ENCODE data around the gene GRM5.
"Not testable (repeated sequence)": the region's sequence is repeated elsewhere in the genome, so short reads cannot be mapped to it uniquely, and the experiment has no call there.

Gene GRM5

GRCh38 chr11:89021339-89021738, 44.4 kb downstream of the GRM5 start:
- H3K27ac ChIP-seq, result no peak overlapping the region
- TF ChIP-seq CTCF (conservative IDR thresholded peaks at IDR 0.05), result no peak

GRCh38 chr11:89019827-89020547, 45.8 kb downstream of the GRM5 start:
- H3K27ac ChIP-seq, result not testable (repeated sequence)

- H3K27ac ChIP-seq, result no peak overlapping the region
- TF ChIP-seq CTCF (conservative IDR thresholded peaks at IDR 0.05), result no peak
Observed at GRCh38 chr11:89016214-89016613, 49.6 kb downstream of the GRM5 start.

GRCh38 chr11:89015614-89016013, 50.2 kb downstream of the GRM5 start:
- no peak for TF ChIP-seq CTCF (conservative IDR thresholded peaks at IDR 0.05)
- no peak overlapping the region for H3K27ac ChIP-seq

- not testable (repeated sequence) for H3K27ac ChIP-seq
Observed at GRCh38 chr11:89000852-89001251, 64.9 kb downstream of the GRM5 start.

- no peak overlapping the region for H3K27ac ChIP-seq
- TF ChIP-seq CTCF (conservative IDR thresholded peaks at IDR 0.05), result no peak
Observed at GRCh38 chr11:88979641-88980040, 86.1 kb downstream of the GRM5 start.

GRCh38 chr11:88978992-88979391, 86.8 kb downstream of the GRM5 start:
- not testable (repeated sequence) for H3K27ac ChIP-seq

GRCh38 chr11:88975441-88975840, 90.3 kb downstream of the GRM5 start:
- not testable (repeated sequence) for H3K27ac ChIP-seq

GRCh38 chr11:88972210-88972609, 93.6 kb downstream of the GRM5 start:
- no peak overlapping the region for H3K27ac ChIP-seq
- TF ChIP-seq CTCF (conservative IDR thresholded peaks at IDR 0.05), result no peak

- not testable (repeated sequence) for H3K27ac ChIP-seq
Observed at GRCh38 chr11:88961621-88962020, 104.2 kb downstream of the GRM5 start.

- not testable (repeated sequence) for H3K27ac ChIP-seq
Observed at GRCh38 chr11:88959857-88960256, 105.9 kb downstream of the GRM5 start.
